NT2/D1 (cell line): ENCODE measurements around the gene CCDC197.

Experiments
- SUZ12 ChIP-seq: IDR thresholded peaks from 2 replicates; pipeline ENCODE4 v1.6.1; 2011; ENCODE audit not compliant: insufficient read length, insufficient read depth; ENCODE audit errors: extremely low read depth
- ZNF274 ChIP-seq: IDR thresholded peaks from 2 replicates; pipeline ENCODE4 v1.6.1; 2011; ENCODE audit warnings: mild to moderate bottlenecking, low read depth, low read length

DNA sequence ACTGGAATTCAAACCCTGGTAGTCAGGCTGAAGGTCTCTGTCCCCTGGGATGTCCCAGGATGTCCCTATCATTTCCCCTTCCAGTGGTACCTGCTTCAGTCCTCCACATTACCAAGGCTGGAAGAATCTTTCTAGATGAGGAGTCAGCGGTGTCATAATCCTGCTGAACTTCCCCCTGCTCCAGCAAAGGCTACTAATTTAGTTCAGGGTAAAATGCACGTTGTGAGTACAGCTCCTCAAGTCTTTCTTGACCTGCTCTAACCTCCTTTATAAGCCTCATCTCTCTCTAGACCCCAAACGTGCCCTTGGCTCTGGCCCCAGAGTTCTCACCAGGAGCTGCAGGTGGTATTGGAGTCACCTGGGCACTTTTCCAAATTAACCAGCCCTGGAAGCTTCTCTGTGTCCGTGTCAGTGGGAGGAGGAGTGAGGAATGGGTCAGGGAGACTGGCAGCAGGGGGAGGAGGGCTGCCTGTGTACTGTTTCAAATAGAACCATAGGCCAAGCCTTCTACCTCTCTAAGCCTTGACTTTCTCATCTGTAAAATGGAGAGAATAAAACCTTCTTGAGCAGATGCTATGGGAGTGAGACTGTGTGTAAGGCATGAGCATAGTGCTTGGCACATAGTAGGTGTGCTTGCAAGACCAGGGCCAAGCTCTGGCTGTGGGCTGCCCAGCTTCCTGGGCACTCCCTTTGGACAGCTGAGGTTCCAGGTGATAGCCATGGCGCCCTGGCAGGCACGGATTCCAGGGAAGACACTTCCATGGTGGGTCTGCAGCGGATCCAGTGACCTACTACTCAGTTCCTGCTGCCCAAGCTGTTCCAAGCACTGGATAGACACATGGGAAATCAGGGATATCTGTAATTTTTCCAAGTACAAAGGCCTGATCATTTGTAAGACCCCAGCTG is 45.2 kb upstream of the CCDC197 start:
- TF ChIP-seq ZNF274, result no peak
- TF ChIP-seq SUZ12, result no peak
